Astrocyte (in vitro differentiated cells and primary cell): ENCODE results near the gene ECHS1.

Source experiments
- CTCF ChIP-seq: IDR thresholded peaks from 2 replicates; pipeline ENCODE4 v1.5.1; 2011; ENCODE audit warnings: low read depth, mild to moderate bottlenecking, inconsistent platforms, low read length, moderate library complexity; ENCODE audit not compliant: insufficient read depth
- EZH2 ChIP-seq: IDR thresholded peaks from 2 replicates; pipeline ENCODE4 v1.6.1; 2012; ENCODE audit warnings: mild to moderate bottlenecking, low read length, inconsistent platforms; ENCODE audit not compliant: insufficient read depth

- TF ChIP-seq CTCF (no peak), EZH2 (no peak)
These were observed 8.3 kb downstream of the ECHS1 start for GRCh38 chr10:133364645-133365431.
